GM23338 (cell line): ENCODE results near the gene RPH3AL. TPM values are rescaled to one million over a fixed set of nuclear protein-coding genes. Genes with fewer than 3 reads are reported as not detected.

Experiments
- ATAC-seq: fragments of 200-7000 bp; cut with Tn5 transposase; 3 replicates; pipeline ENCODE4 v1.9.1; 2020
- DNase-seq: peaks from one replicate; pipeline ENCODE4 v3.0.0-alpha.2; 2015; ENCODE audit warnings: low spot score
- H2AFZ ChIP-seq: fragments of 200-600 bp; sonication (generic); 2 replicates; pipeline ENCODE4 v1.8.0; 2016; ENCODE audit warnings: antibody characterized with exemption, mild to moderate bottlenecking, moderate library complexity
- H3F3A ChIP-seq: fragments of 200-600 bp; sonication (generic); replicated peaks from 2 replicates; pipeline ENCODE4 v1.8.0; 2017; ENCODE audit warnings: antibody characterized with exemption, mixed run types, low read depth
- H3K27ac ChIP-seq: fragments of 200-600 bp; sonication (generic); 2 replicates; pipeline ENCODE4 v1.6.1; 2016; ENCODE audit warnings: low read depth
- H3K27me3 ChIP-seq: fragments of 200-600 bp; sonication (generic); 2 replicates; pipeline ENCODE4 v1.8.0; 2016; ENCODE audit warnings: mild to moderate bottlenecking, mixed run types, moderate library complexity; ENCODE audit not compliant: insufficient read depth
- H3K36me3 ChIP-seq: fragments of 200-600 bp; sonication (generic); 2 replicates; pipeline ENCODE4 v1.8.0; 2016; ENCODE audit warnings: mild to moderate bottlenecking; ENCODE audit not compliant: insufficient read depth
- H3K4me1 ChIP-seq: fragments of 200-600 bp; sonication (generic); 2 replicates; pipeline ENCODE4 v1.8.0; 2016; ENCODE audit warnings: mild to moderate bottlenecking, moderate library complexity; ENCODE audit not compliant: insufficient read depth
- H3K4me2 ChIP-seq: fragments of 200-600 bp; sonication (generic); 2 replicates; pipeline ENCODE4 v1.7.1; 2017; ENCODE audit warnings: mixed run types
- H3K4me3 ChIP-seq: fragments of 200-600 bp; sonication (generic); 2 replicates; pipeline ENCODE4 v1.6.1; 2016; ENCODE audit warnings: mixed run types
- H3K79me2 ChIP-seq: fragments of 200-600 bp; sonication (generic); replicated peaks from 2 replicates; pipeline ENCODE4 v1.8.0; 2017; ENCODE audit warnings: mild to moderate bottlenecking; ENCODE audit not compliant: insufficient read depth
- H3K9me2 ChIP-seq: fragments of 200-600 bp; sonication (generic); 2 replicates; pipeline ENCODE4 v1.8.0; 2017; ENCODE audit not compliant: insufficient read depth
- H4K20me1 ChIP-seq: fragments of 200-600 bp; sonication (generic); replicated peaks from 2 replicates; pipeline ENCODE4 v1.8.0; 2017; ENCODE audit warnings: mild to moderate bottlenecking; ENCODE audit not compliant: insufficient read depth
- H3K27ac Mint-ChIP-seq: 2 replicates; pipeline ENCODE4 v1.8.0; 2020; ENCODE audit warnings: inconsistent platforms, mild to moderate bottlenecking, moderate library complexity, mixed read lengths
- H3K27me3 Mint-ChIP-seq: 3 replicates; pipeline ENCODE4 v1.8.0; 2022; ENCODE audit warnings: low read depth, mild to moderate bottlenecking, moderate library complexity, mixed read lengths, inconsistent platforms; ENCODE audit not compliant: insufficient read depth, poor library complexity
- H3K36me3 Mint-ChIP-seq: 3 replicates; pipeline ENCODE4 v1.8.0; 2021; ENCODE audit warnings: low read depth, mild to moderate bottlenecking, inconsistent platforms, moderate library complexity, mixed read lengths
- H3K4me1 Mint-ChIP-seq: 3 replicates; pipeline ENCODE4 v1.8.0; 2020; ENCODE audit warnings: mild to moderate bottlenecking, inconsistent platforms, mixed read lengths
- H3K4me3 Mint-ChIP-seq: 3 replicates; pipeline ENCODE4 v1.8.0; 2021; ENCODE audit warnings: moderate library complexity, mild to moderate bottlenecking, inconsistent platforms, mixed read lengths
- H3K9me3 Mint-ChIP-seq: 3 replicates; pipeline ENCODE4 v1.8.0; 2020; ENCODE audit warnings: moderate library complexity, mild to moderate bottlenecking, inconsistent platforms, mixed read lengths
- CREB1 ChIP-seq: fragments of 250-450 bp; sonication (Bioruptor Pico); IDR thresholded peaks from 2 replicates; pipeline ENCODE4 v1.5.0; 2020; ENCODE audit warnings: low read depth, mild to moderate bottlenecking, moderate library complexity
- JUNB ChIP-seq: IDR thresholded peaks from one replicate; pipeline ENCODE4 v1.6.1; 2016; ENCODE audit warnings: antibody characterized with exemption; ENCODE audit not compliant: unreplicated experiment
- NANOG ChIP-seq: IDR thresholded peaks from 2 replicates; pipeline ENCODE4 v1.6.1; 2016; ENCODE audit warnings: antibody characterized with exemption, borderline replicate concordance
- STAT1 ChIP-seq: IDR thresholded peaks from one replicate; pipeline ENCODE4 v1.6.1; 2016; ENCODE audit warnings: antibody characterized with exemption; ENCODE audit not compliant: unreplicated experiment
- ZNF114 ChIP-seq: fragments of 250-450 bp; sonication (Bioruptor Pico); IDR thresholded peaks from 2 replicates; pipeline ENCODE4 v1.5.0; 2020; ENCODE audit warnings: mild to moderate bottlenecking, moderate library complexity
- ZNF331 ChIP-seq: fragments of 250-450 bp; sonication (Bioruptor Pico); IDR thresholded peaks from 2 replicates; pipeline ENCODE4 v1.5.0; 2020; ENCODE audit warnings: low read depth, mild to moderate bottlenecking, moderate library complexity
- polyA plus RNA-seq: library from polyadenylated mRNA; unstranded; fragments of >200 nt; fragmentation: Nextera tagmentation; extraction: Ambion mirVana; gene quantifications from 2 replicates; pipeline ENCODE4 v1.2.1, GENCODE V29; 2016
- total RNA-seq: library from RNA; depleted of rRNA; stranded (reverse); fragments of >200 nt; shearing (Covaris generic); gene quantifications from 2 replicates; pipeline ENCODE4 v1.2.3, GENCODE V29; 2014
- TF ChIP-seq, protein P1 (sequence below): fragments of 250-450 bp; sonication (Bioruptor Pico); IDR thresholded peaks from 2 replicates; pipeline ENCODE4 v1.5.0; 2020; ENCODE audit warnings: mild to moderate bottlenecking, moderate library complexity
- TF ChIP-seq, protein P2 (sequence below), 2 experiments: fragments of 200-600 bp in 1 of 2; sonication (generic) in 1 of 2; conservative IDR thresholded peaks; 2 replicates each; pipeline versions ENCODE4 v1.5.1 to v1.6.1; 2016 to 2017; ENCODE audit warnings: antibody characterized with exemption in 2 of 2, low read depth in 2 of 2, mild to moderate bottlenecking in 2 of 2, moderate library complexity in 1 of 2
- TF ChIP-seq, protein P3 (sequence below): IDR thresholded peaks from 2 replicates; pipeline ENCODE4 v1.6.1; 2016; ENCODE audit warnings: antibody characterized with exemption
- TF ChIP-seq, protein P4 (sequence below): IDR thresholded peaks from one replicate; pipeline ENCODE4 v1.6.1; 2018; ENCODE audit warnings: antibody characterized with exemption; ENCODE audit not compliant: unreplicated experiment

The RPH3AL gene
- total and polyA plus RNA-seq, 2 experiments from 2014 or later = 2.7 to 6.3 TPM

DNA sequence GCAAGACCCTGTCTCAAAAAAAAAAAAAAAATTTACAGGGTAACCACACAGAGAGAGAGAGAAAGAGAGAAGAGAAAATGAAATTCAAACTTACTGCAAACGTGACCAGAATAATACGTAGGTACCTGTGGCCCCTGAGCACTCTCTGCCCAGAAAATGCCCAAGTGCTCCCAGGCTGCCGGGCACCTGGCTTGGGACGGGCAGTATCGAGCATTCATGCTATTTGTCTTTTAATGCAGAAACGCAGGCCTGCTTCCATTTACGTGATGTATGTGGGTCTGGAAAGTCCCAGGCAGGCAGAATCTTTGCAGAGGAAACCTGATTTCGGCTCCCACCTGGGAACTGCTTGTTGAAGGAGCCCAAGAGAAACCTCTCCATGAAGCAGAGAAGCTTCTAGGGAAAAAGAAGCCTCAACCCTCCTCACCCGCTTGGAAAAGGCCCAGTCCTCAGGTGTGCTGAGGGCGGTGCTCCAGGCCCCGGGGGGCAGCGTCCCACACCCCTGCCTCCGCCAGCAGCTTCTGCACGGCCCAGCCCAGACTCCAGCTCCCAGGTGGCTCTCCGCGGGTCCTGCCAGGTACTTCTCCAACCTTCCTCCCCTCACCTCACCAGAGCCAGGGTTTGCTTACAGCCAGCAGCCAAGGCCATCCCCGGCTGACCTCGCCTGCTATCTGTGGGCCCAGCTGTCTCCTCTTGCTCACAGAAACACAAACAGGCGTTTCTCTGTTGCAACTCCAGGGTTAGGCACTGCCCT is 14.0 kb downstream of the RPH3AL start (continued):
- TF ChIP-seq, protein P1, sequence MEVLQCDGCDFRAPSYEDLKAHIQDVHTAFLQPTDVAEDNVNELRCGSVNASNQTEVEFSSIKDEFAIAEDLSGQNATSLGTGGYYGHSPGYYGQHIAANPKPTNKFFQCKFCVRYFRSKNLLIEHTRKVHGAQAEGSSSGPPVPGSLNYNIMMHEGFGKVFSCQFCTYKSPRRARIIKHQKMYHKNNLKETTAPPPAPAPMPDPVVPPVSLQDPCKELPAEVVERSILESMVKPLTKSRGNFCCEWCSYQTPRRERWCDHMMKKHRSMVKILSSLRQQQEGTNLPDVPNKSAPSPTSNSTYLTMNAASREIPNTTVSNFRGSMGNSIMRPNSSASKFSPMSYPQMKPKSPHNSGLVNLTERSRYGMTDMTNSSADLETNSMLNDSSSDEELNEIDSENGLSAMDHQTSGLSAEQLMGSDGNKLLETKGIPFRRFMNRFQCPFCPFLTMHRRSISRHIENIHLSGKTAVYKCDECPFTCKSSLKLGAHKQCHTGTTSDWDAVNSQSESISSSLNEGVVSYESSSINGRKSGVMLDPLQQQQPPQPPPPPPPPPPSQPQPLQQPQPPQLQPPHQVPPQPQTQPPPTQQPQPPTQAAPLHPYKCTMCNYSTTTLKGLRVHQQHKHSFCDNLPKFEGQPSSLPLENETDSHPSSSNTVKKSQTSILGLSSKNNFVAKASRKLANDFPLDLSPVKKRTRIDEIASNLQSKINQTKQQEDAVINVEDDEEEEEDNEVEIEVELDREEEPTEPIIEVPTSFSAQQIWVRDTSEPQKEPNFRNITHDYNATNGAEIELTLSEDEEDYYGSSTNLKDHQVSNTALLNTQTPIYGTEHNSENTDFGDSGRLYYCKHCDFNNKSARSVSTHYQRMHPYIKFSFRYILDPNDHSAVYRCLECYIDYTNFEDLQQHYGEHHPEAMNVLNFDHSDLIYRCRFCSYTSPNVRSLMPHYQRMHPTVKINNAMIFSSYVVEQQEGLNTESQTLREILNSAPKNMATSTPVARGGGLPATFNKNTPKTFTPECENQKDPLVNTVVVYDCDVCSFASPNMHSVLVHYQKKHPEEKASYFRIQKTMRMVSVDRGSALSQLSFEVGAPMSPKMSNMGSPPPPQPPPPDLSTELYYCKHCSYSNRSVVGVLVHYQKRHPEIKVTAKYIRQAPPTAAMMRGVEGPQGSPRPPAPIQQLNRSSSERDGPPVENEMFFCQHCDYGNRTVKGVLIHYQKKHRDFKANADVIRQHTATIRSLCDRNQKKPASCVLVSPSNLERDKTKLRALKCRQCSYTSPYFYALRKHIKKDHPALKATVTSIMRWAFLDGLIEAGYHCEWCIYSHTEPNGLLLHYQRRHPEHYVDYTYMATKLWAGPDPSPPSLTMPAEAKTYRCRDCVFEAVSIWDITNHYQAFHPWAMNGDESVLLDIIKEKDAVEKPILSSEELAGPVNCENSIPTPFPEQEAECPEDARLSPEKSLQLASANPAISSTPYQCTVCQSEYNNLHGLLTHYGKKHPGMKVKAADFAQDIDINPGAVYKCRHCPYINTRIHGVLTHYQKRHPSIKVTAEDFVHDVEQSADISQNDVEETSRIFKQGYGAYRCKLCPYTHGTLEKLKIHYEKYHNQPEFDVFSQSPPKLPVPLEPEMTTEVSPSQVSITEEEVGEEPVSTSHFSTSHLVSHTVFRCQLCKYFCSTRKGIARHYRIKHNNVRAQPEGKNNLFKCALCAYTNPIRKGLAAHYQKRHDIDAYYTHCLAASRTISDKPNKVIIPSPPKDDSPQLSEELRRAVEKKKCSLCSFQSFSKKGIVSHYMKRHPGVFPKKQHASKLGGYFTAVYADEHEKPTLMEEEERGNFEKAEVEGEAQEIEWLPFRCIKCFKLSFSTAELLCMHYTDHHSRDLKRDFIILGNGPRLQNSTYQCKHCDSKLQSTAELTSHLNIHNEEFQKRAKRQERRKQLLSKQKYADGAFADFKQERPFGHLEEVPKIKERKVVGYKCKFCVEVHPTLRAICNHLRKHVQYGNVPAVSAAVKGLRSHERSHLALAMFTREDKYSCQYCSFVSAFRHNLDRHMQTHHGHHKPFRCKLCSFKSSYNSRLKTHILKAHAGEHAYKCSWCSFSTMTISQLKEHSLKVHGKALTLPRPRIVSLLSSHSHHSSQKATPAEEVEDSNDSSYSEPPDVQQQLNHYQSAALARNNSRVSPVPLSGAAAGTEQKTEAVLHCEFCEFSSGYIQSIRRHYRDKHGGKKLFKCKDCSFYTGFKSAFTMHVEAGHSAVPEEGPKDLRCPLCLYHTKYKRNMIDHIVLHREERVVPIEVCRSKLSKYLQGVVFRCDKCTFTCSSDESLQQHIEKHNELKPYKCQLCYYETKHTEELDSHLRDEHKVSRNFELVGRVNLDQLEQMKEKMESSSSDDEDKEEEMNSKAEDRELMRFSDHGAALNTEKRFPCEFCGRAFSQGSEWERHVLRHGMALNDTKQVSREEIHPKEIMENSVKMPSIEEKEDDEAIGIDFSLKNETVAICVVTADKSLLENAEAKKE (CRISPR knock-in tag) = no peak
- TF ChIP-seq ZNF331 (CRISPR knock-in tag) = no peak
- TF ChIP-seq ZNF114 (CRISPR knock-in tag) = no peak
- no peak for TF ChIP-seq JUNB
- TF ChIP-seq STAT1 = no peak

DNA sequence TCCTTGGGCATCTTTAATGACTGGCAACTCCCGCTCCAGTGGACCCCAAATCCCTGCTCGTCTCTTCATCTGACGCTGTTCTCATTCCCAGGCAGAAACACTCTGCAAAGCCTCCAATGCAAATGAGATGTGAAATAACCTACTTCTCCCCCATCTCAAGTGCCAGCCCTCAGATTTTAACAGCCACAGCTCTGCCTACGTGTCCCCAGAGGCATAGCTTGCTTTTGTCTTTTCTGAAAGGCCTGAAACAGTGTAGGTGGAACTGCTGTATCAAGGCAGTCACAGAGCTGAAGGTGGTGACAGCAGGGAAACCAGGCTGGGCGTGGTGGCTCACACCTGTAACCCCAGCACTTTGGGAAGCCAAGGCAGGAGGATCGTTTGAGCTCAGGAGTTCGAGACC is 14.7 kb downstream of the RPH3AL start:
- Histone ChIP-seq H3K79me2 (no peaks in the 10 kb centered on the region), H3K4me1 (peaks cover 16% of the 10 kb centered on the region), H2AFZ (no peak overlapping the region), H3K9me2 (no peaks in the 10 kb centered on the region), H3K4me3 (no peak overlapping the region), H4K20me1 (no peaks in the 10 kb centered on the region), H3K27me3 (no peaks in the 10 kb centered on the region), H3K27ac (no peak overlapping the region), H3F3A (no peaks in the 10 kb centered on the region), H3K36me3 (no peaks in the 10 kb centered on the region), H3K4me2 (no peak overlapping the region)
- no peaks in the 10 kb centered on the region for H3K9me3 Mint-ChIP-seq
- peaks cover 18% of the 10 kb centered on the region for H3K27me3 Mint-ChIP-seq
- no peak for ATAC-seq
- no peak overlapping the region for H3K27ac Mint-ChIP-seq
- H3K4me1 Mint-ChIP-seq = peaks cover 39% of the 10 kb centered on the region
- no peak overlapping the region for H3K4me3 Mint-ChIP-seq
- no peaks in the 10 kb centered on the region for H3K36me3 Mint-ChIP-seq
- no peak for DNase-seq
- no peak for TF ChIP-seq CREB1
- TF ChIP-seq STAT1 = no peak
- TF ChIP-seq ZNF114 (CRISPR knock-in tag) = no peak
- no peak for TF ChIP-seq NANOG
- TF ChIP-seq, protein P2, sequence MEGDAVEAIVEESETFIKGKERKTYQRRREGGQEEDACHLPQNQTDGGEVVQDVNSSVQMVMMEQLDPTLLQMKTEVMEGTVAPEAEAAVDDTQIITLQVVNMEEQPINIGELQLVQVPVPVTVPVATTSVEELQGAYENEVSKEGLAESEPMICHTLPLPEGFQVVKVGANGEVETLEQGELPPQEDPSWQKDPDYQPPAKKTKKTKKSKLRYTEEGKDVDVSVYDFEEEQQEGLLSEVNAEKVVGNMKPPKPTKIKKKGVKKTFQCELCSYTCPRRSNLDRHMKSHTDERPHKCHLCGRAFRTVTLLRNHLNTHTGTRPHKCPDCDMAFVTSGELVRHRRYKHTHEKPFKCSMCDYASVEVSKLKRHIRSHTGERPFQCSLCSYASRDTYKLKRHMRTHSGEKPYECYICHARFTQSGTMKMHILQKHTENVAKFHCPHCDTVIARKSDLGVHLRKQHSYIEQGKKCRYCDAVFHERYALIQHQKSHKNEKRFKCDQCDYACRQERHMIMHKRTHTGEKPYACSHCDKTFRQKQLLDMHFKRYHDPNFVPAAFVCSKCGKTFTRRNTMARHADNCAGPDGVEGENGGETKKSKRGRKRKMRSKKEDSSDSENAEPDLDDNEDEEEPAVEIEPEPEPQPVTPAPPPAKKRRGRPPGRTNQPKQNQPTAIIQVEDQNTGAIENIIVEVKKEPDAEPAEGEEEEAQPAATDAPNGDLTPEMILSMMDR (conservative IDR thresholded peaks at IDR 0.05; ENCODE audit: low read depth in 2 of 2) = no peak
- TF ChIP-seq, protein P3, sequence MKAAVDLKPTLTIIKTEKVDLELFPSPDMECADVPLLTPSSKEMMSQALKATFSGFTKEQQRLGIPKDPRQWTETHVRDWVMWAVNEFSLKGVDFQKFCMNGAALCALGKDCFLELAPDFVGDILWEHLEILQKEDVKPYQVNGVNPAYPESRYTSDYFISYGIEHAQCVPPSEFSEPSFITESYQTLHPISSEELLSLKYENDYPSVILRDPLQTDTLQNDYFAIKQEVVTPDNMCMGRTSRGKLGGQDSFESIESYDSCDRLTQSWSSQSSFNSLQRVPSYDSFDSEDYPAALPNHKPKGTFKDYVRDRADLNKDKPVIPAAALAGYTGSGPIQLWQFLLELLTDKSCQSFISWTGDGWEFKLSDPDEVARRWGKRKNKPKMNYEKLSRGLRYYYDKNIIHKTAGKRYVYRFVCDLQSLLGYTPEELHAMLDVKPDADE = no peak
- TF ChIP-seq, protein P4, sequence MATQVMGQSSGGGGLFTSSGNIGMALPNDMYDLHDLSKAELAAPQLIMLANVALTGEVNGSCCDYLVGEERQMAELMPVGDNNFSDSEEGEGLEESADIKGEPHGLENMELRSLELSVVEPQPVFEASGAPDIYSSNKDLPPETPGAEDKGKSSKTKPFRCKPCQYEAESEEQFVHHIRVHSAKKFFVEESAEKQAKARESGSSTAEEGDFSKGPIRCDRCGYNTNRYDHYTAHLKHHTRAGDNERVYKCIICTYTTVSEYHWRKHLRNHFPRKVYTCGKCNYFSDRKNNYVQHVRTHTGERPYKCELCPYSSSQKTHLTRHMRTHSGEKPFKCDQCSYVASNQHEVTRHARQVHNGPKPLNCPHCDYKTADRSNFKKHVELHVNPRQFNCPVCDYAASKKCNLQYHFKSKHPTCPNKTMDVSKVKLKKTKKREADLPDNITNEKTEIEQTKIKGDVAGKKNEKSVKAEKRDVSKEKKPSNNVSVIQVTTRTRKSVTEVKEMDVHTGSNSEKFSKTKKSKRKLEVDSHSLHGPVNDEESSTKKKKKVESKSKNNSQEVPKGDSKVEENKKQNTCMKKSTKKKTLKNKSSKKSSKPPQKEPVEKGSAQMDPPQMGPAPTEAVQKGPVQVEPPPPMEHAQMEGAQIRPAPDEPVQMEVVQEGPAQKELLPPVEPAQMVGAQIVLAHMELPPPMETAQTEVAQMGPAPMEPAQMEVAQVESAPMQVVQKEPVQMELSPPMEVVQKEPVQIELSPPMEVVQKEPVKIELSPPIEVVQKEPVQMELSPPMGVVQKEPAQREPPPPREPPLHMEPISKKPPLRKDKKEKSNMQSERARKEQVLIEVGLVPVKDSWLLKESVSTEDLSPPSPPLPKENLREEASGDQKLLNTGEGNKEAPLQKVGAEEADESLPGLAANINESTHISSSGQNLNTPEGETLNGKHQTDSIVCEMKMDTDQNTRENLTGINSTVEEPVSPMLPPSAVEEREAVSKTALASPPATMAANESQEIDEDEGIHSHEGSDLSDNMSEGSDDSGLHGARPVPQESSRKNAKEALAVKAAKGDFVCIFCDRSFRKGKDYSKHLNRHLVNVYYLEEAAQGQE = no peak
